NCI-H146 treated with DMSO at 0.1 percent for 48 hours (cell line): ENCODE results near the gene PCSK9.

Experiments used
- DNase-seq: peaks from one replicate; lab custom pipeline; 2025; ENCODE audit not compliant: unreplicated experiment; lab: John Stamatoyannopoulos, UW

PCSK9 gene

DNA sequence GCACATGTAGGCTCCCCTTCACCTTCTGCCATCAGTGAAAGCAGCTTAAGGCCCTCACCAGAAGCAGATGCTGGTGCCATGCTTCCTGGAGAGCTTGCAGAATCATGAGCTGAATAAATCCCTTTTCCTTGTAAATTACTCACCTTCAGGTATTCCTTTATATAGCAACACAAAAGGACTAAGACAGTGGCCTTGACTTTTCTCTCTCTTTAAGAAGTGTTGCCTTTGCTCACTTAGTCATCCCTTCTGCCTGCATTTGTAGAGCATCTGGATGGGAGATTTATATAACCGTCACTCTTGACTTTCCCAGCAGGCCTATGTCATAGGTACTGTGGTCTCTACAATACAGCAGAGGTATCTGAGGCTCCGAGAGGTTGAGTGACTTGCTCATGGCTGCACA is 3.7 kb downstream of the PCSK9 start:
- DNase-seq: no peak

DNA sequence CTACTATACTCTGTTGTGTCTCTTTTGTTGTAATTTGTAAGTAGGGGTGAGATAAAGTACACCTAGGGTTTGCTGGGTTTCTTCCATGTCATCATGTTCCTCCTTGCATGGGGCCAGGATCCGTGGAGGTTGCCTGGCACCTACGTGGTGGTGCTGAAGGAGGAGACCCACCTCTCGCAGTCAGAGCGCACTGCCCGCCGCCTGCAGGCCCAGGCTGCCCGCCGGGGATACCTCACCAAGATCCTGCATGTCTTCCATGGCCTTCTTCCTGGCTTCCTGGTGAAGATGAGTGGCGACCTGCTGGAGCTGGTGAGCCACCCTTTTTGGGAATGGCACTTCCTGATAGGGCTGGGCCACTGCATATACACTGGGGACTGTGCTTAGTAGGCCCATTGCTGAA is 4.4 kb downstream of the PCSK9 start:
- DNase-seq: no peak

DNA sequence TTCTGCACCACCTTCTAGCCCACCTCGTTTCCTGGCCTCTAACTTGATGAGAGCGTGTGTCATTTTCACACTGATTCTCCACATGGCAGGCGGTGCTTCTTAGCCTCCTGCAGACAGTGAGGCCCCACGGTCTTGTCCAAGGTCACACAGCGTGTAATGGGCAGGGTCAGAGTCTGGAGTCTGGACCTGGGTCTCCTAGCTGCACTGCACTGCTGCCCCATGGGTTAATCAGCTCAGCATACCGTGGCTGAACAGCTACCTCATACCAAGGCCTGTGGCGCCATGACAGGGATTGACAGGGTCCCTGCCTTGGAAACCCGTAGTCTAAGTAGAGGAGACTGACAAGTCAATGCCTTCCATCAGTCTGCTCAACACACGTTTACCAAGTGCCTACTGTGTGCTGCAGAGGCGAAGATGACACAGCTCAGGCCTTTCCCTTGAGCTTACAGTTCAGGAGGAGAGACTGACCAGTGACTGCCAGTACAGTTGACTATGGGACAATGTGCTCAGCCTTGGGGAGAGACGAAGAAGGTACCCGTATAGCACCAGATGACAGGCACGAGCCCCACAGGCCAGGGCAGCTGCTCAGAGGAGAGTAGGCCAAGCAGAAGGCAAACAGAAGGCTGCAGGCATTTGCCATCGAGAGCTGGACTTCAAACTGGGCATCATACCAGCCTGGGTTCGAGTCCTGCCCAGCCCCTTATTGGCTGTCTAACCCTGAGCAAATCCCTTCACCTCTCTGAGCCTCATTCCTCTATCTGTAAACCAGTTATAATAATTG is 5.5 kb downstream of the PCSK9 start:
- no peak for DNase-seq

DNA sequence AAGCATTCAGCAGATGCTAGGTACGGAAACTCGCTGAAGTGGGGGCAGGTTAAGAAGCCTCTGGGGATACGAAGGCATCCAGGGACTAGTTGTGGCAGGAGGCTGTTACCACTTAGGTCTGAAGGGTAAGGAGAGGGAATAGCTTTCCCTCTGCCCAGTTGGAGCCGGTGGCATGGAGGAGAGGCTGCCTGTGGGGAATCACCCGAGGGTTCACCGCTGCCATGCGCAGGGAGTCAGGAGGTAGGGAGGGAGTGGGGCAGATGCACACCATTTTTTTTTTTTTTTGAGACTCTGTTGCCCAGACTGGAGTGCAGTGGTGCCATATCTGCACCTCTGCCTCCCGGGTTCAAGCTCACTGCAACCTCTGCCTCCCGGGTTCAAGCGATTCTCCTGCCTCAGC is 6.1 kb downstream of the PCSK9 start:
- DNase-seq: no peak

DNA sequence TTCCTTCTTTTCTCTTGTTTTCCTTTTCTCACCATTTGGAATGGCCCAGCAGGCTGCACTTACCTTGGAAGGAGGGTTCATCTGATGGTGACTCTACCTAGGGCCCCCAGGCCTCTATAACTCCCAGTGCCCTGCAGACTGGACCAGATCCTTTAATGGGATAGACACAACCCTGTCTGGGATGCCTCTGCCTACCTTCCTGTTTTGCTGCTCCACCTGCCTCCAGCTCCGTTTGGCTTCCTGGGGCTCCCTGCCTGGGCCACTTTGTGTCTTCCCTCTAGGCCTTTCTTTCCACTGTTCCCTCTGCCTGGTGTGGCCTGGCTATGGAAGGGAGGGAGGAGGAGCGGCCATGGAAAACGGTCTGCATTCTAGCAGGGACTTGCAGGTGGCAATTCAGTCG is 7.5 kb downstream of the PCSK9 start:
- no peak for DNase-seq

DNA sequence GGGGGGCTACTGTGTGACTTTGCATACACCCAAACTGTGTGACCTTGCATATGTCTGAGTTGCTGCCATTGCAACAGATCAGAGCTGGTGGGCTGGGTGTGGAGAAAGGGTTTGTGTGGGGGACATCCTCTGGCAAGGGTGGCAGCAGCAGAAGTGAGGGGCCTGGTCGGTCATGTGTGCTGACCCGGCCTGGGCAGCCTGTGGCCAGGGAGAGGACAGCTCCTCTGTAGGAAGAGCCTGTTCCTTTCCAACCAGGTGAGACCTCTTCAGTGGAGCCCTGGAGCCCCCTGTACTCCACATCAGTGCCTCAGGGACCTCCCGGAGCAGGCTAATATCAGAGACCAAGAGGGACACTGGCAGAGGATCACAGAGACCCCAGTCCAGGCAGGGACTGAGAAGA is 8.3 kb downstream of the PCSK9 start:
- DNase-seq: no peak

DNA sequence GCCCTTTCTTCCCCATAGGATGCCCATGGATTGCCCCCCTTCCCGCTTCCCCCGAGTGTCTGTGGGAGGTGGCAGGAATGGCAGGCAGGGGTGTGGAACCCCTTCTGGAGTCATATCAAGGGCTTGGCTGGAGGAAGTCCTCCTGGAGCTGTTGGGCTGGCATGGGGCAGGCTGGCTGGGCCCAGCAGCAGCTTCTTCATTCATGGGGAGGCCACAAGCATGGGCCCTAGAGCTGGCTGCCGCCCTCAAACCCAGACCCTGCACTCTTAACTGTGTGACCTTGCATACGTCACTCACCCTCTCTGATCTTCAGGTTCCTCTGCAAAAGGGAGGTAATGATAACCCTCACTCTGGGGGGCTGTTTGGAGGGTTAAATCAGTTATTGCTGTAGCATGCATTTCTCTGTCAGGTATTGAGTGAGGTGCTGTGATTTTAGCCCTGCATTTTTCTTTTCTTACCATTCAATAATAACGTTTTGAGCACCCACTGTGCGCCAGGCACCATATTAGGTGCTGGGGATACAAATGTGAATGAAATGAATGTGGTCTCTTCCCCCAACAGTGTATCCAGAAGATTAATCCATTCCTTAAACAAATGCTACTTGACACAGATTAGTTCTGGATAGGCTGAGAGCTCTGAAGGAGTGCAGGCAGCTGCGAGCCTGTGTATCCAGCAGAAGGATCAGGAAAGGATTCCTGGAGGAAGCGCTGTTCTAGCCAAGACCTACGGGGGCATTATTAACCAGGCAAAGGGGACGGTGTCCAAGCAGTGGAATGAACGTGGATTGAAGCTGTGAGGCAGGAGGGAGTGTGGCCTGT is 9.3 kb downstream of the PCSK9 start:
- DNase-seq: no peak

DNA sequence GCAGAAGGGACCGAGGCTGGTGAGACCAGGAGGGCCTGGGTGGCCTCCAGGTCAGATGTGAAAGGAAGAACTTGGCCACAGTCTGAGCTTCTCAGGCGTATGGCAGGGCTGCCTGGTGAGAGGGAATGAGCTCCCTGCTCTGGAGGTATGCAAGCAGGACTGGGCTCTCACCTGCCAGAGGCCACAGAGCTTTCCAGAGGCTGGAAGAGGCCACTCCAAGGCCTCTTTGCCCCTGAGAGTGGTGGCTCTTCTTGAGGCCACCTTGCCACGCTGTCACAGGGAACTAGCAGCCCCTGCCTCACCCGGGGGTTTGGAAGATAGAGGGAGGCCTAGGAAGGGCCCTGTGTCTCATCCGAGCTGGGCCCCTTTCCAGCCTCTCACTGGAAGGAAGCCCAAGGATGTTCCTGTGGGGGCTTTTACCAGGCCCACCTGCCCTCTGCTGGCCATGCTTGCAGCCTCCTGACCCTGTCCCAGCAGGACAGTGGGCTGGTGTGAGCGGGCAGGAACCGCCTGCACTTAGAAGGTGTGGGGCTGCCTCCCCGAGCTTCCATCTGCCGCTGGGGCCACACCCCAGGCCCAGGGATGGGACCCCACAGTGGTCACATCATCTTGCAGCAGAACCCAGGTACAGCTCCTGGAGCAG is 10.0 kb downstream of the PCSK9 start:
- no peak for DNase-seq

DNA sequence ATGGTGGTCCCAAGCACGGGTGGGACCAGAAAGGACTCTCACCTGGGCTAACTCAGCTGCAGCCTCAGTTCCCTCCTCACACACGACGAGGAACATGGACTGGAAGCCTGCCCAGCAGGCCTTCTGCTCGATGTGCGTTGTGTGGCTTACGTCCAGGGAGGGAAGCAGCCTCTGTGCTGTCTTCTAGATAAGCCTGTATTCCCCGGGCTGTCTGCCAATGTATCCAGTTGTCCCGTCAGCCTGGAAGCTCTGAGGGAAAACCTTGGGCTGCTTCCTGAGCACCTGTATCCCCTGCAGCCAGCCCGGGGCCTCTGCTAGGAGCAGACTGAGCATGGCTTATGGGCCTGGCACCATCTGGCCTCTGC is 10.5 kb downstream of the PCSK9 start:
- no peak for DNase-seq

DNA sequence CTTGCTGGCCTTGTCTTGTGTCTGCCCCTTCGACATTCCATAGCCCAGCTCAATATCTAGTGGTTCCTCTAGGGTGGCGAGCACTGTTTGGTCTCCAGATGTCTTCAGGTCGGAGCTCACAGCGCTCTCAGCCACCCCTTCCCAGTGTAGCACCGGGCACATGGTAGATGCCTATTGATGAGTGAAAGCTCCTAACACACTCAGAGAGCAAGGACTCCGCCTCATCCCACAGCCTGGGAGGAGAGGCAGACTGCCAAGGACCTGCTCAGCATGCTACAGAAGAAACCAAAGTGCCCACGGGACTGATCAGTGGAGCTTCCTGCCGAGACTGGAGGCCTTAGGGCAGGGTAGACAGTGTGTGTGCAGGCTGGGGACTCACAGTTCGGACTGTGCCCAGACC is 10.9 kb downstream of the PCSK9 start:
- DNase-seq: no peak

DNA sequence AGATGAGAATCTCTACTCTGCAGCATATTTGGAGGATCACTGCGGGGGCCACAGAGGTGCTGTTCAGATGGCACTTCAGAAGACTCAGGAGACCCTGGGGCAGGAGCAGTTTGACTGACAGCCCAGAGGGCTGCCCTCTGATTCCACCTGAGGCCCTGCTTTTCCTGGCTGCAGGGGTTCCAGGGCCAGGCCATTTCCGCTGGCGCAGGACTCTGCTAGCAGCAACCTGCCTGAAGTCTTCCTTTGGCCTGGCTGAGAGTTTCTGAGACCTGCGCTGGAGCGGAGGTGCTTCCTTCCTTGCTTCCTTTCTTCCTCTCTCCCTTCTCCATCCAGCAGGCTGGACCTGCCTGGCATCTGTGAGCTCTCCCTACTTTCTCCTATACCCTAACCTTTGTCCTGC is 11.8 kb downstream of the PCSK9 start:
- DNase-seq: no peak

DNA sequence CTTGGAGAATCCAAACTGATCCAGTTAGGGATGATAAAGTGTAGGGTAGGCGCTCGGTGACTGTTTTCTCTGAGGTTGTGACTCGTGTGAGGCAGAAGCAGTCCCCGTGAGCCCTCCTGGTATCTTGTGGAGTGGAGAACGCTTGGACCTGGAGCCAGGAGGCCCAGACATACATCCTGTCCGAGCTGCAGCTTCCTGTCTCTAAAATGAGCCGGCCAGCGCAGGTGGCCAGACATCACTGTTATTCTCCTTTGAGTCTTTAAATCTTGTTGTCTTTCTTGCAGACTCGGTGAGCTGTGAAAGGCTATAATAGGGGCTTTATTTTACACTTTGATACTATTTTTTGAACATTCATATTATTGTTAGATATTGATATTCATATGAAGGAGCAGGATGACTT is 12.3 kb downstream of the PCSK9 start:
- no peak for DNase-seq

DNA sequence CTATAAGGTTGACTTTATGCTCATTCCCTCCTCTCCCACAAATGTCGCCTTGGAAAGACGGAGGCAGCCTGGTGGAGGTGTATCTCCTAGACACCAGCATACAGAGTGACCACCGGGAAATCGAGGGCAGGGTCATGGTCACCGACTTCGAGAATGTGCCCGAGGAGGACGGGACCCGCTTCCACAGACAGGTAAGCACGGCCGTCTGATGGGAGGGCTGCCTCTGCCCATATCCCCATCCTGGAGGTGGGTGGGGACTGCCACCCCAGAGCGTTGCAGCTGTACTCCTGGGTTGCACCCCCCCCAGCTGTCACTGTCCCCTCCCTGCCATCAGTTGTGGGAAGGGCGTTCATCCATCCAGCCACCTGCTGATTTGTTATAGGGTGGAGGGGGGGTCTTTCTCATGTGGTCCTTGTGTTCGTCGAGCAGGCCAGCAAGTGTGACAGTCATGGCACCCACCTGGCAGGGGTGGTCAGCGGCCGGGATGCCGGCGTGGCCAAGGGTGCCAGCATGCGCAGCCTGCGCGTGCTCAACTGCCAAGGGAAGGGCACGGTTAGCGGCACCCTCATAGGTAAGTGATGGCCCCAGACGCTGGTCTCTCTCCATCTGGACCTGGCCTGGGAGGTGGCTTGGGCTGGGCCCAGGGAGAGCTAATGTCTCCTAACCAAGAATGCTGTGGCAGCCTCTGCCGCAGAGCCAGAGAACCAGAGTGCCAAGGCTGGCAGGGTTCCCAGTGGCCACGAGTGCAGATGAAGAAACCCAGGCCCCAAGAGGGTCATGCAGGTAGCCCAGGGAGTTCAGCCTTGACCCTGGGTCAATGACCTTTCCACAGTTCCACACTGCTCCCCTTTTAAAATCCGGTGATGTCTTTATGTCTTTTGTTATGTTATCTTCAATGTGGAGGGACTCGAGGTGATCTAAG is 13.1 kb downstream of the PCSK9 start:
- no peak for DNase-seq

DNA sequence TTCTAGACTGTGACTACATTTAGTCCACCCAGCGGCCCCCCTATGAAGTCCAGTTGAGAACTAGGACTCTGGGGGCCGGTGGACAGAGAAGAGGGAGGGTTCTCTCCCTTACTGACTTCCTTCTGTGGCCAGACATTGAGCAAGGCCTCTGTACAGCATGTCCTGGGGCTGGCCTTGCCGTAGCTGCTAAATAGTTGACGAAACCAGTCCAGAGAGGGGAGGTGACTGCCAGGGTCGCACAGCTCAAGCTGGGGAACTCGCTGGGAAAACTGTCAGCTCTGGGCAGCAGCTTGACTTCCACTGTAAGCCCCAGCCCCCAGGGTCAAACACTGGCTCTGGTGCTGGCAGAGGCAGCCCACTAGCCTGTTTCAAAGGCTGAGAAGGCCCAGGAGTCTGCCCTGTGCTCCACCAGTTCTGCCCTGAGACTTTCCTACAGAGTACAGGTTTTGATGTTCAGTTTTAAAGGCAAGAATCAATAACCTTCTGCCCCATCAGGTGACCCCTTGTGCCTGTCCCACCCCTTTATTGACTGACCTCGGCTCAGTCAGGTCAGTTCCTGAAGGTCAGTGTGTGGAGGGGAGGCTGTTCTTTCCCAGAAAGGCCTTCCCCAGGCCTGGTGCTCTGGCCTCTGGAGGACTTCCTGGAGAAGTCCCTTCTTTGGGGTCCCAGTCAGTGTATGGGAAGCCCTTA is 14.1 kb downstream of the PCSK9 start:
- DNase-seq: no peak

DNA sequence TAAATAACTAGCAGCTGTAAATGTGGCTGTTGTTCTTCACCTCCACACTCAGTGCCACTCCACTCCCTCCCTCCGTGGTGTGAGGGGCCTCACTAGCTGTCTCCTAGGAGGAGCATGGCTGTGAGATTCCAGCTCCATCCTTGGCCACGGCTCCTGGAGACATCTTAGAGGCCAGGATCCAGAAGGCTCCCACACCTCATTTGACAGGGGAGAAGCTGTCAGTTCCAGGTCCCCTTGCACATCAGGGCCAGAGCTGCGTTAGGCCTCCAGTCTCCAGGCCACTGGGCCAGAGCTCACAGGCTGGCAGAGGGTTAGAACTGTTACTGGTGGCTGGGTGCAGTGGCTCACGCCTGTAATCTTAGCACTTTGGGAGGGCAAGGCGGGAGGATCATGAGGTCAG is 15.0 kb downstream of the PCSK9 start:
- no peak for DNase-seq

DNA sequence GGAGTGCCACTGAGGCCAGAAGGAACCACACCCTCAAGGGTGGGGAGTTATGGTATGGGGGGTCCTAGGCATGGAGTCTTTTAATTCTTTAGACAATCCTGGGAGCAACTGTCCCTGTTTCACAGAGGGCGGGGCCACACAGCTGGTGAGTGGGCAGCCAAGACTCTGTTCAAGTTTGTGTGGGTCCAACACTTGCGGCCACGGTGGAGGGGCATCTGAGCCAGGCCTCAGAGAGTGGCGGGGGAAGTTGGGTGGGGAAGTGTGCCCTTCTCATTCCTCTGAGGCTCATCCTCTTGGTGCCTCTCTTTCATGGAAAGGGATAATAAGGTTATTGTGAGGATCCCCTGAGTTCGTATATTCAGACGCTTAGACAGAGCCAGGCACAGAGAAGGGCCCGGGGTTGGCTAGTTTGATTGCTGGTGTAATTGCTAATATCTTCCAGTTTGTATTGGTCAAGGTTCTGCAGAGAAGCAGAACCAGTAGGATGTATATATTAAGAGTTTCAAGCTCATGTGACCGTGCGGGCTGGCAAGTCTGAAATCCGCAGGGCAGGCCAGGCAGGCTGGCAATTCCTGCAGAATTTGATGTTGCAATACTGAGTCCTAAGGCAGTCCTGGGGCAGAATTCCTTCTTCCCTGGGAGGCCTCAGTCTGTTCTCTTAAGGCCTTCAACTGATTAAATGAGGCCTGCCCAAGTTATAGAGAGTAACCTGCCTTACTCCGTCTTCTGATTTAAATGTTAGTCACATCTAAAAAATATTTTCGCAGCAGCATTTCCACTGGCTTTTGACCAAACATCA is 15.9 kb downstream of the PCSK9 start:
- no peak for DNase-seq

DNA sequence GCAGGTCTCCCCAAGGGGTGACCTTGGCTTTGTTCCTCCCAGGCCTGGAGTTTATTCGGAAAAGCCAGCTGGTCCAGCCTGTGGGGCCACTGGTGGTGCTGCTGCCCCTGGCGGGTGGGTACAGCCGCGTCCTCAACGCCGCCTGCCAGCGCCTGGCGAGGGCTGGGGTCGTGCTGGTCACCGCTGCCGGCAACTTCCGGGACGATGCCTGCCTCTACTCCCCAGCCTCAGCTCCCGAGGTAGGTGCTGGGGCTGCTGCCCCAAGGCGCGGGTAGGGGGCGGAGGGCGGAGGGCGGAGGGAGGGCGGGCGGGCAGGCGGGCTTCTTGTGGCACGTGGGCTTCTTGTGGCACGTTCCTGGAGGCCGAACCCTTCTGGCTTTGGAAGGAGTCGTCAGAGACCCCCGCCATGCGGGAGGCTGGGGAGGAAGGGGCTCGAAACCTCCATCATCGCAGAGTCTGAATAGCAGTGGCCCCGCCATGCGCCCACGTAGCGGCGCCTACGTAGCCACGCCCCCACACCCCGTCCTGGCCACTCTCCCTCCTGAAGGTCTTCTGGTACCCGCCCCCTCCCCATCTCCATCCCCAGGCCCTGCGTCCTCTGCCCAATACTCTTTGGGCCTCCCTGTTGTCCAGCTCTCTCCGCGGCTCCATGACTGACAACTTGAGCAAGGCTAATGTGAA is 16.7 kb downstream of the PCSK9 start:
- DNase-seq: no peak

DNA sequence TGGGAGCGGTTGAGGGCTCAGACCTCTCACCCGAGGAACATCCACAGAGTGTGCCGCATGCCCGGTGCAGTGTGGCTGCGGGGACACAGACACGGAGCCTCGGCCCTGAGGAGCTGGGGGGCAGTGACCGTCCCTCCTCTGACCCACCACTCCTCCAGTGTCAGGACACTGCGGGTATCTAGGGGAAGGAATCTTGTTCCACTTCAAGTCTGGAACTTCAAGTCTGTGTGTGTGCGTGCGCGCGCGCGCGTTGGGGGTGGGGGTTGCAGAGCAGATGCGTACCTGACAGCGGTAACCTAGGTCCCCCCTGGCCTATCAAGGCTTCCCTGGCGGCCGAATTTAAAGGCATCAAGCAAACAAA is 17.3 kb downstream of the PCSK9 start:
- DNase-seq: no peak

DNA sequence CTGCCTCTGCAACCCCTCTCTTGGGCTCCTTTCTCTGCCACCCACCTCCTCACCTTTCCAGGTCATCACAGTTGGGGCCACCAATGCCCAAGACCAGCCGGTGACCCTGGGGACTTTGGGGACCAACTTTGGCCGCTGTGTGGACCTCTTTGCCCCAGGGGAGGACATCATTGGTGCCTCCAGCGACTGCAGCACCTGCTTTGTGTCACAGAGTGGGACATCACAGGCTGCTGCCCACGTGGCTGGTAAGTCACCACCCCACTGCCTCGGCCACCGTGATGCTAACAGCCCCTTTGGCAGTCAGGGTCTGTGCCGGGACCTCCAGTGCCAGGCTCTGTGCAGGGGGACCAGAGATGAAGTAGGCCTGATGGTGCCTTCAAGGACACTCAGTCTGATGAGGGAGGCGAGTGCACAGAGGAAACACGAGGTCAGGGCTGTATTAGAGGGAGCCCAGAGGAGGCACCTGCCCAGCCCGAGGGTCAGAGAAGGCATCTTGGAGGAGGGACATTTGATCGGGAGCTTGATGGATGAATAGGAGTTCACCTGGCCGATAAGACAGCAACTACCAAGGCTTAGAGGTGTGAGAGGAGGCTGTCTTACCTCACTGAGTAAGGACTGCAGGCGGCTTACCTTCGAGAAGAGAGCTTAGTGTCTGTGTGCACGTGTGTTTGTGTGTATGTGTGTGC is 18.1 kb downstream of the PCSK9 start:
- DNase-seq: no peak
